GM12874 (cell line): Measurements from ENCODE around the gene BRDT.

Source experiments
- TF ChIP-seq, protein P1 (sequence below): IDR thresholded peaks from 2 replicates; pipeline ENCODE4 v1.5.1; 2011; ENCODE audit warnings: low read depth, mild to moderate bottlenecking, control low read depth, low read length, moderate library complexity; ENCODE audit not compliant: insufficient read depth

The BRDT gene

GRCh38 chr1:92043621-92044020, 94.4 kb downstream of the BRDT start:
- TF ChIP-seq, protein P1, sequence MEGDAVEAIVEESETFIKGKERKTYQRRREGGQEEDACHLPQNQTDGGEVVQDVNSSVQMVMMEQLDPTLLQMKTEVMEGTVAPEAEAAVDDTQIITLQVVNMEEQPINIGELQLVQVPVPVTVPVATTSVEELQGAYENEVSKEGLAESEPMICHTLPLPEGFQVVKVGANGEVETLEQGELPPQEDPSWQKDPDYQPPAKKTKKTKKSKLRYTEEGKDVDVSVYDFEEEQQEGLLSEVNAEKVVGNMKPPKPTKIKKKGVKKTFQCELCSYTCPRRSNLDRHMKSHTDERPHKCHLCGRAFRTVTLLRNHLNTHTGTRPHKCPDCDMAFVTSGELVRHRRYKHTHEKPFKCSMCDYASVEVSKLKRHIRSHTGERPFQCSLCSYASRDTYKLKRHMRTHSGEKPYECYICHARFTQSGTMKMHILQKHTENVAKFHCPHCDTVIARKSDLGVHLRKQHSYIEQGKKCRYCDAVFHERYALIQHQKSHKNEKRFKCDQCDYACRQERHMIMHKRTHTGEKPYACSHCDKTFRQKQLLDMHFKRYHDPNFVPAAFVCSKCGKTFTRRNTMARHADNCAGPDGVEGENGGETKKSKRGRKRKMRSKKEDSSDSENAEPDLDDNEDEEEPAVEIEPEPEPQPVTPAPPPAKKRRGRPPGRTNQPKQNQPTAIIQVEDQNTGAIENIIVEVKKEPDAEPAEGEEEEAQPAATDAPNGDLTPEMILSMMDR, result no peak

DNA sequence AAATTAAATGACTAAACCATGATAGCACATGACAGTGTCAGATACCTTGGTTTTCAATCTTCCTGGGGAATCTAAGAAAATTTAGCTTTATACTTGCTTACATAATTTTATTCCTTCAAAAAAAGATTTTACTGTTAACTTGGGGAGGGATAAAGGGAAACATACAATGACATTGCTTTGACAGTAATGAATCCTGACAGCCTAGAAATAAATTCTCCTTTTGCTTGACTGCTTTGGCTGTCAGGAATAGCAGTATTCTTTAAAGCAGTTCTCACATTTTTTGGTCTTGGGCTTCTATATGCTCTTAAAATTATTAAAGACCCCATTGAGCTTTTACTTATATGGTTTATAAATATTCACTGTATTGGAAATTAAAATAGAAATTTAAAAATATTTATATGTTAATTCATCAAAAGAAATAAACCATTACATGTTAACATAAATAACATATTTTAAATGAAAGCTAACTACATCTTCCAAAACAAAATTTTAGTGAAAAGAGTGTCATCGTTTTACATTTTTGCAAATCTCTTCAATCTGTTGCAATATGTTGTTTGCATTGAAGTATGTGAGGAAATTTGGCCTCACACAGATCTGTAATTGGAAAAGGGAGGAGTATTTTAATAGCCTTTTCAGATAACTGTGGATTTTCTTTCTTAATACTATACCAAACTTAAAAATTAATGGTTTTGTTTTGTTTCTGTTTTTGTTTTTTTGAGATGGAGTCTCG, 96.7 kb downstream of the BRDT start:
- TF ChIP-seq, protein P1, result no peak

DNA sequence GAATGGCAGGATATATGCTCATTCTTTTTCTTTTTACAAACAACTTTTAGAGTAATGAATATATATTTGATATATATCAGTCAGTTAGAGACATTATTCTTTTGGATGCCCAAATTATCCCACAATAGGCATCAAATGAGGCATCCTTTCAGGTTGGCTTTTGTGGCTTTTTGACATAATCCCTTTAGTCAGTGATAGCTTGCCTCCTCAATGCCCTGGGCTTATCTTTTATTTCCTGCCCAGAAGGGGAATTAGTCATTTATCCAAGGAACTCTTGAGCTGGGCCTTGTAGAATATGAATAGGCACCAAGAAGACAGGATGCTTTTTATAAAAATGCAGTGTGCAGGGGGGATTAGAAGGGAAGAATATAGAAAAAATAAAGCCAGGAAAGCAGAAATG, 102.7 kb downstream of the BRDT start:
- TF ChIP-seq, protein P1, result no peak
